ENCODE data around the gene MGST1. TPM values are rescaled to one million over a fixed set of nuclear protein-coding genes. Genes with fewer than 3 reads are reported as not detected.

The MGST1 gene
- total RNA-seq, 2 donors from 2014 or later: 339 to 555 TPM

GRCh38 chr12:16407346-16407745, 59.9 kb downstream of the MGST1 start:
- Histone ChIP-seq H3K27me3 (no peaks in the 10 kb centered on the region), H3K9me3 (no peaks in the 10 kb centered on the region), H3K4me3 (no peak overlapping the region), H3K36me3 (no peaks in the 10 kb centered on the region), H3K4me1 (no peaks in the 10 kb centered on the region), H3K27ac (no peak overlapping the region), H3K9ac (ENCODE audit: low read depth in 2 of 2, low read length in 2 of 2) (no peak overlapping the region)
- no peak for DNase-seq
- TF ChIP-seq, protein P1, sequence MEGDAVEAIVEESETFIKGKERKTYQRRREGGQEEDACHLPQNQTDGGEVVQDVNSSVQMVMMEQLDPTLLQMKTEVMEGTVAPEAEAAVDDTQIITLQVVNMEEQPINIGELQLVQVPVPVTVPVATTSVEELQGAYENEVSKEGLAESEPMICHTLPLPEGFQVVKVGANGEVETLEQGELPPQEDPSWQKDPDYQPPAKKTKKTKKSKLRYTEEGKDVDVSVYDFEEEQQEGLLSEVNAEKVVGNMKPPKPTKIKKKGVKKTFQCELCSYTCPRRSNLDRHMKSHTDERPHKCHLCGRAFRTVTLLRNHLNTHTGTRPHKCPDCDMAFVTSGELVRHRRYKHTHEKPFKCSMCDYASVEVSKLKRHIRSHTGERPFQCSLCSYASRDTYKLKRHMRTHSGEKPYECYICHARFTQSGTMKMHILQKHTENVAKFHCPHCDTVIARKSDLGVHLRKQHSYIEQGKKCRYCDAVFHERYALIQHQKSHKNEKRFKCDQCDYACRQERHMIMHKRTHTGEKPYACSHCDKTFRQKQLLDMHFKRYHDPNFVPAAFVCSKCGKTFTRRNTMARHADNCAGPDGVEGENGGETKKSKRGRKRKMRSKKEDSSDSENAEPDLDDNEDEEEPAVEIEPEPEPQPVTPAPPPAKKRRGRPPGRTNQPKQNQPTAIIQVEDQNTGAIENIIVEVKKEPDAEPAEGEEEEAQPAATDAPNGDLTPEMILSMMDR (IDR thresholded peaks at IDR 0.05): no peak
- intact Hi-C loops (cut with DNase I): no loop called here

Other genes with a start within 250 kb of the MGST1 start
- gene SLC15A5, start 70.0 kb upstream of the MGST1 start, total RNA-seq: not detected